Stromal cell of bone marrow (primary cell): ENCODE measurements around the gene SHANK1.
A peak's percentile ranks its signal among the peaks of the same experiment; 100 is the strongest.

Experiments
- DNase-seq: peaks from one replicate; pipeline ENCODE4 v3.0.0-alpha.2; 2012; ENCODE audit warnings: low read depth

SHANK1 gene

DNA sequence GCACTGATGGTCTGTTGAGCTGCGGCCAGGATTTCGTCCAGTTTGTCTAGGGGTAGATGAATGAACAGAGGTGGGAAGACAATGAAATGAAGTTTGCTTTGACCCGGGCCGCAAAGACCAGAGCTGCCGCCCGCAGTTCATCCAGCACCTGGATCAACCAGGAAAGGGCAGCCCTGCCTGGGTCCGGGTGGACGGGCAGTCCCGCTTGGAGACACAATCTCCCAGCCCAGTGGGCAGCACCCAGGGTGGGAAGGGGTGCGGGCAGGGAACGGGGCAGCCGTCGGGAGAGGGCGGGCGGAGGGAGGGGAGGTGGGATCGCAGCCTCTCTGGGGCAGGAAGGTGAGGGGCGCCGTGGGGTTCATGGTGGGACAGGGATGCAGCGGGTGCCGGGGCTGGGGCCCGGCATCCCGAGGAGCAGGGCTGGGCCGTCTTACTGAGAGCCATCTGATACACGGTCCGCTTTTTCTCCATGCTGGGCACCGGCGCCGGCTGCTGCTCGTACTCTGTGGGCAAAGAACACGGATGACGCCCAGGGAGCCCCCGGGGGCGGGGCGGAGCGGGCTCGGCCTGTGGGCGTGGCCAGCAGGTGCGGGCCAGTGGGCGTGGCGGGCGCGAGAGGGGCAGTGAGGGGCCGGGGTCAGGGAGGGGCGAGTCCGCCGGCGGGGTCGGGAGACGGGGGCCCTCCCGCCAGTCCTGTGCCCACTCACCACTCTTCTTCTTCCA, 33.1 kb downstream of the SHANK1 start:
- DNase-seq = no peak

DNA sequence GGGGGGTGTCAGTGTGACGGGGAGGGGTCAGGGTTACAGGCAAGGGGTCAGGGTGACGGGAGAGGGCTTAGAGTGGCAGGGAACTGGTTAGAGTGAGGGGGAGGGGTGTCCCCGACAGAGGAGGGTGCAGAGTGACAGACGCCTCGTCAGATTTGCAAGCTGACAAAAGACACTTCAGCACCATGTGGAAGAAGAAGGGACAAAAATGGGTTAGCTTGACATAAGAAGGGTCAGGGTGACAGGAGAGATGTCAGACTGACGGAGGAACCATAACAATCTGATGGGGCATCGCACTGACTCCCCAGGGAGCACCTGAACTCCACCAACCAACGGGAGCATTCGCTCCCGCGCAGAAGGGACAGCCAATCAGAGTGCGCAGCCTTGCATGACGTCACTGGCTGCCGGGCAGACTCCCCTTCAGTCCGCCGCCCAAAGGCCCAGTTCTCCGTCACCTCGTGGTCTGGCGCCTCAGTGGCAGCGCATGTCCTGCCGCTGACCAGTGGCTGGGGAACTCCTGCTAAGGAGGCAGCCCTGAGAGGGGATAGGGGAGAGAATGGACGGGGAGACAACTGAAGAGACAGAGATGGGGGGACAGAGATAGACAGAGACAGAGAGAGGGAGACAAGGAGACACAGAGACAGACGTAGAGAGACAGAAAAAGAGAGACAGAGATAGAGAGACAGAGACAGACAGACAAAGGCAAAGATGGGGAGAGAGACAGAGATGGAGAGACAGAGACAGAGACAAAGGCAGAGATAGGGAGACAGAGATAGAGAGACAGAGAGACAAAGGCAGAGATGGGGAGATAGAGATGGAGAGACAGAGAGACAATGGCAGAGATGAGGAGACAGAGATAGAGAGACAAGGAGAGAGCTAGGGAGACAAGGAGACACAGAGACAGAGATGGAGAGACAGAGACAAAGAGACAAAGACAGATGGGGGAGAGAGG, 40.2 kb downstream of the SHANK1 start:
- DNase-seq = peak; percentile 25

DNA sequence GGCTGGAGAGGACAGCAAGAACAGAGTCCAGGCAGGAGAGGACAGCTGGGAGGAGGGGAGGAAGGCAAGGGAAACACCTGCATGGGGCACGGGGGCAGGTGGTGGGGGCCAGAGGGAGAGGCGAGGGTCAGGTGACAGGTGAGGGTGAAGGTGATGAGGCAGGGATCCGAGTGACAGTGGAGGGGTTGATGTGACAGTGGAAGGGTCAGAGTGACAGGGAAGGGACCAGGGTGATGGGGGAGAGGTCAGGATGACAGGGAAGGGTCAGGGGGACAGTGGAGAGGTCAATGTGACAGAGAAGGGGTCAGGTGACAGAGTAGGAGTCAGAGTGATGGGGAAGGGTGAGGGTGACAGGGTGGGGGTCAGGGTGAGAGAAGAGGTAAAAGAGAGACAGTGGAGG, 41.3 kb downstream of the SHANK1 start:
- DNase-seq = no peak

DNA sequence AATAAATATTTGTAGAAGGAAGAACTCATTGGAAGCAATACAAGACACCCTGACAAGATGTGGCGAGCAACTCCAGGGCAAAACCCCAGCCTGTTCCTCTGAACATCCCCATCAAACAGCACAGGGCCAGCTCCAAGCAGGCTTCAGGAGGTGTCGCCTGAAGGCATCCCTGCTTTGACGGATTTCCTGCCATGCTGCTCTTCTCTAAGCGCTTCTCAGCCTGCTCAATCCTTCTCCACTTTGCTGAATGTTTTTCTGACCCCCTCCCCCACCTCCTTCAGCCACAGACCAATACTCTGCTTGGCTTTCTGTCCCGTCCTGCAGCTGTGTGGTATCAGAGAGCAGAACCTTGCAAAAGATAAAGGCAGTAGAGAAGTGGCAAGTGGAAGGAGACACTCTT, 42.0 kb downstream of the SHANK1 start:
- no peak for DNase-seq

DNA sequence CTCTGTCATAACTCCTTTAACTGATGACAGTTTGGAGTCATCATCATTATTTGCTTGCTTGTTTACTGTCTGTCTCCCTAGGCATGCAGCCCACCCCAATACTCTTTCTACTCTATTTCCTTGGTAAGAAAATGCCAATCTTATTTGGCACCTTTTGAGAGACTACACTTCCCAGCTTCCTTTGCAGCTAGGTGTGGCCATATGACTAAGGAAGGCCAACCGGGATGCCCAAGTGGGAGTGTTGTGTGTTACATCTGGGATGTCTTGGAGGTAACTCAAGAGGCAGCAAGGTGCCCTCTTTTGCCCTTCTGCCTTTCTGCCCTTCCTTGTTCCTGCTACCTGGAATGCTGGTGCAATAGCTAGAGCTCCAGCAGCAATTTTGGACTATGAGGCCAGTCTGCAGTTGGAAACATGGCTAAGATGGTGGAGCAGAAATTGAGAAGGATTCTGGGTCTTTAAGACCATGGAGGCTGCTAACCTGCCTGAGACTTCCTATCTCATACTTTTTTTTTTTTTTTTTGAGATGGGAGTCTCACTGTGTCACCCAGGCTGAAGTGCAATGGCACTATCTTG, 42.9 kb downstream of the SHANK1 start:
- no peak for DNase-seq

DNA sequence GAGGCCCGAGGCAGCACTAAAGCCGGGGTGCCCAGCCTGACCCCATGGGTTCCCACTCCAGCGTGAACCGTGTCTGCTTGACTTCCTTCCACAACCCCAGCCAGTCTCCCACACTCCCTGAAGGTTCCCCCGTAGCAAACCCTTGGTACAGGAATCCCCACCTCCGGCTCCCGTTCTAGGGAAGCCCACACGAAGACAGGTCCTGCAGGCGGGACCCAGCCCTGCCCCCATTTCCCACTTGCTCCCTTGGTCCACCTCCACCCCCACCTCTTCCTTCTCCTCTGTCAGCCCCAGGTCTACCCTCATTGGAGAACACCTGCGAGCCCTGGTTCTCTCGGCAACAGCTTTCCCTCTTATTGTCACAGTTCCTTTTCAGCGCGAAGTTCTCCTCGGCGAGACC, 46.5 kb downstream of the SHANK1 start:
- DNase-seq = no peak

DNA sequence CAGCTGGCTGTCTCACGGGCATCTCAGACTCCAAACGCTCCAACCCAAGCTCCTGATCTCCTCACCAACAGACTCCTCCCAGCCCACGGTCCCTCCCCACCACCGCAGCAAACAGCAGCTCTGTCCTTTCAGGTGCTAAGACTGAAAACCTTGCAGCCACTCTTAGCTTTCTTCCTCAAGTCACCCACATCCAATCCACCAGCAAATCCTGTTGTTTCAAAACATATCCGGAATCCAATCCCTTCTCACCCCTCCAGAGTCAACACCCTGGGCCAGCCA, 49.6 kb downstream of the SHANK1 start:
- no peak for DNase-seq

DNA sequence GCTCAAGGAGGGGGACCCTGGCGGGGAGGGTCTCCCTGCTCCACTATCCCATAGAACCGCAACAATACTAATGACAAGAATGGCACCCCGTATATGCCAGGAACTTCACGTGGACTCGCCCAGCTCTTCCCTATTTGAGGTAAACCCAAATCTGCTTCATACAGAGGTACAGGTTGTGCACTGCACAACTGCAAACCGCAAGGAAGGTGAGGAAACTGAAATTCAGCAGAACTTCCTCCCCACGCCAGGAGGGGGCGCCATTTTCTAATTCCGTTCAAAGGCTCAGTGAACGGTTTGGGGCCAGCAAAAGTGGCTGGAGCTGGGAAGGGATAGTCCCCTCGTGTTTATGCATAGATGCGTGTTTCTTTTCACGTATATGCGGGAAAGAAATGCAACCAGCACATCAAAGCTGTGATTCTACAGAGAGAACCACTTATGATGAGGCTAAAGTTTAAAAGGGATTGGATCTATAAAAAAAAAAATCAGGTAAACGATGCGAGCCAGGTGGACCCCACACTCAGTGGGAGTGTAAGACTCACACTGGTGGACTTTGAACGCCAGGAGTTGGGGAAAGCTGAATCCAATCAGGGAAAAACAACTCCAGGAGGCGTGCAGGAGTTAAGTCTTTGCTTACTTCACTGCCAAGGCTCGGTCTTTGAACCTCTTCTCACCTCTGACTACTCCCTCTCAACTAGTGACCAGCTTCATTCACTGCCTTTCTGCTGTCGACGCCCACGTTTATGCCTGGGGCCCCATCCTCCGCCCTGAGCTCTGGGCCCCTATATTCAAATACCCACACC, 50.1 kb downstream of the SHANK1 start:
- DNase-seq = peak; percentile 6

DNA sequence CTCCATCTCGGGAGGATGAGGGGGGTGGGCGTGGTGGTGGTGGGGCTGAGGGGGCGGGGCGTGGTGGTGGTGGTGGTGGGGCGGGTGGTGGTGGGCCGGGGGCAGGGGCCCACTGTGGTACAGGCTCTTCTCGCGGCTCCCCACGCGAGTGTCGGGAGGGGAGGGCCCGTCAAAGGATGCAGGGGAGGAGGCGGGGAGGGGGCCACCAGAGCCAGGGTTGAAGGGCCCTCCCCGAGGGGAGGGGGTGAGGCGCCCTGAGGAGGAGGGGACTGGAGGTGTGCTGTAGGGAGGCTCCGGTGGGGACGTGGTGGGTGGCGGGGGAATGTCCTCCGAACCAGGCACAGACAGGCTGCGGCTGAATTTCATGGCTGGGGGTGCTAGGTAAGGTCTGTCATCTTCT, 50.7 kb downstream of the SHANK1 start:
- no peak for DNase-seq

DNA sequence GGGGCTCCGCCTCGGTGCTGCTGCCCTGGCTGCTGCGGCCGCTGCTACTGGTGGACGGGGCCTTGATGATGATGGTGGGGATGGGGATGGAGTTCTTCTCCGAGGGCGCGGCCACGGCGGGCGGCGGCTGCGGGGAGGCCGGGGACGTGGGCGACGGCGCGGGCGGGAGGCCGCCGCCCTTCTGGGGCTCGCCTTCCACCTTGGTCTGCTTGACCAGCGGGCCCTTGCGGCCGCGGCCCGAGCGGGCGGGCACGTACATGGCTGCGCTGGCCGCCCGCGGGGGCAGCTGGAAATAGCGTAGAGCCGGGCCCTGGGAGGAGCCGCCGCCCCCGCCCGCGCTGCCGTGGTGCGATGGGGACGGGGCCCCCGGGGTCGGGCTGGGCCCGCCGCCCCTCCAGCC, 51.2 kb downstream of the SHANK1 start:
- DNase-seq = no peak

DNA sequence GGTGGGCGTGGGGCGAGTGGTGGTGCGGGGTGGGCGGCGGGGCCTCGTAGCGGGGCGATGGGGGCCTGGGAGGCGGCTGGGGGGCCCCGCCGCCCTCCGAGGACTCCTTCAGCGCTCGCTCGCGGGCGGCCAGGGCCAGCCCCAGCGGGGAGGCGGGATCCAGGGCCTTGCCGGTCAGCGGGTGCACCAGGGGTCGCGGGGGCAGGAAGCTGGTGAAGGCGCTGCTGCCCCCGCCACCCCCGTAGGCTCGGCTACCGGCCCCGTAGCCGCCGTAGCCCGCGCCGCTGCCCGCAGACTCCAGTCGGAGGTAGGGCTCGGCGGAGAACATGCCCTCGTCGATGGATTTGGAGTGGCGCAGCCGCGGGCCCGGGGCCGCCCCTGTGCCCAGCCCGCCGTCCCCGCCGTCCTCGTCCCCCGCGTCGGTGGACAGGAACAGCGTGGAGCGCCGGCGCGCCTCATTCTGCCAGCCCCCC, 51.8 kb downstream of the SHANK1 start:
- DNase-seq = no peak

DNA sequence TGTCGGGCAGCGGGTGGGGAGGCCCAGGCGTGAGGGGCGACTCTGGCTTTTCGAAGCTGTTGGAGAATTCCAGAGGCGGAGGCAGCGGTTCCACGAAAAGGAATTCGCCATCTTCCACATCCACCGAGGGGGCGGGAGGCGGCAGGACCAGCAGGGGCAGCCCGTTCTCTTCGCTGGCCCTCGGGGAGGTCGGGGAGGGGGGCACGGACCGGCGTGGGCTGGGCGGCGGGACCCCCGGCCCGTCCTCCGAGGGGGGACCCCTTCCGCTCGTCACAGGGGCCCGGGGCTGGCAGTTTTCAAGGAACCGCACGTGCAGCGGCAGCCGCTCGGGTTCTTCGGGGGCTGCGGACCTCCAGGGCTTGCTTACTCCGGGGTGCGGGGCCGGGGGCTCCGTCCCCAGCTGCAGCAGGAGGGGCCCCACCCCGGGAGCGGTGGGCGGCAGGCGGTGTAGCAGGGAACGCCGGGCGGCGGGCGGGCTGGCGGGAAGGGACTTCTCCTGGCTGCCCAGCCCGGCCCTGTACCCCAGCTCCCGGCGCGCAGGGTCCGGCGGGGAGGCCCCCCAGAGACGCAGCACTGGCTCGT, 52.3 kb downstream of the SHANK1 start:
- DNase-seq = no peak

DNA sequence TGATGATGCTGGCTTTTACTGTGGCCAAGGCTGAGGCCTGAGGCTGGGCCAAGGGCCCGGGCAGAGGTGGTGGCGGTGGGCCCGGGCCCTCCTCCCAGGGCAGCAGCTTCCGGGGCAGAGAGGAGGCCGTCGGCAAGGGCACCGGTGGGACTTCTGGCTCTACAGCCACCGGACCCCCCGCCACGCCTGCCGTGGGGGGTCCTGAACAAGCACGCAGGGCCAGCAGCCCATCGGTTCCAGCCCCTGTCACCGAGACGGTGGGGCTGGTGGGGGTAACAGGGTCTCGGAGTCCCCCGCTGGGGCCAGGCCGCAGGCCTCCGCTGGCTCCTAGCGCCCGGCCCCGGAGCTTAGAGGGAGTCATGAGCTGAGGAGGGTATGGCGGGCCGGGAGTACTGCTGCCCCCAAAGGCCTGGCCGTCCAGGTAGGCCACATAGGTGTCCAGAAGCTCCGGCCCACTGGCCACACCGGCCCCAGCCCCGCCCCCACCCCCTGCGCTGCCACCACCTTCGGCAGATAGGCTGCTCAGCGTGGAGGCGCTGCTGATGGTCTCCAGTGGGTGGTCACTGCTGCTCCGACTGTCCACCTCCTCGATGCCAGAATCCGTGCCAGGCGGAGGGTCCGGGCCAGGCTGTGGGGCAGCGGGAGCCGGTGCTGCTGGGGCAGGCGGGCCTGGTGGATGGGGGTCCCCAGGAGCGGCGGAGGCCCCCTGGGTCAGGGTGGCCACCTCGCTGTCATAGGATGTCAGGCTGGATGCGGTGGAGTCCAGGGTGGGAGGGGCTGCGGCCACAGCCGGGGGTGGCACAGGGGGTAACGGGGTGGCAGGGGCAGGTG, 53.0 kb downstream of the SHANK1 start:
- no peak for DNase-seq

DNA sequence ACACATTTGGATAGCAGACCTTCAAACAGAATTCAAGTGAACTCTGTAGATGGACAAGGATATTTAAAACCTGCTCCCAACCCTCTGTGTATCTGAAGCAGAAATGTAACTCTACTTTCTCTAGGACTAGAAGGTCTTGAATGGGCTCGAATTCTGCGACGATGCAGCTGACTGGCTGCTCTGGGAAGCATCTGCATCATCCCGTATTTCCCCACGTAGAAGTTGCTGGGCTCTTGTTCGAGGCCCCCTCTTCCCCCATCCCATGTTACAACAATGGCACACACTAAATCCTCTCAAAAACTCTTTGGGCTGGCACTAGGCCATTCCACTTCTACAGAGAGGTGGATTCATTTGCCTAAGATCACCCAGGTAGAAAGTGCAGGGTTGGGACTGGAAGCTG, 55.4 kb downstream of the SHANK1 start:
- no peak for DNase-seq

DNA sequence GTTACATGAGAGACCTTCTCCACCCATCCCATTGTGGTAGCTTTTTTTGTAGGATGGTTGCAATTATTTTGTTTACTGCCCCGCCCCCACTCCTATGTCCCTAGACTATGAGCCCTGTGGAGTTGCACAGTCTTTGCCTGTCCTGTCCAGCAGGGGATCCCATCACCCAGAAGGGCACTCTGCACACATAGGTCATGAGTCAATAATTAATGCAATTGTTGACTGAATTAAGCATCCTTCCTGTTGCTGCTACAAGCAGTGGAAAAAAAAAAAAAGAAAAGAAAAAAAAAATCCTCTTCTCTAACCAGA, 56.2 kb downstream of the SHANK1 start:
- DNase-seq = no peak

DNA sequence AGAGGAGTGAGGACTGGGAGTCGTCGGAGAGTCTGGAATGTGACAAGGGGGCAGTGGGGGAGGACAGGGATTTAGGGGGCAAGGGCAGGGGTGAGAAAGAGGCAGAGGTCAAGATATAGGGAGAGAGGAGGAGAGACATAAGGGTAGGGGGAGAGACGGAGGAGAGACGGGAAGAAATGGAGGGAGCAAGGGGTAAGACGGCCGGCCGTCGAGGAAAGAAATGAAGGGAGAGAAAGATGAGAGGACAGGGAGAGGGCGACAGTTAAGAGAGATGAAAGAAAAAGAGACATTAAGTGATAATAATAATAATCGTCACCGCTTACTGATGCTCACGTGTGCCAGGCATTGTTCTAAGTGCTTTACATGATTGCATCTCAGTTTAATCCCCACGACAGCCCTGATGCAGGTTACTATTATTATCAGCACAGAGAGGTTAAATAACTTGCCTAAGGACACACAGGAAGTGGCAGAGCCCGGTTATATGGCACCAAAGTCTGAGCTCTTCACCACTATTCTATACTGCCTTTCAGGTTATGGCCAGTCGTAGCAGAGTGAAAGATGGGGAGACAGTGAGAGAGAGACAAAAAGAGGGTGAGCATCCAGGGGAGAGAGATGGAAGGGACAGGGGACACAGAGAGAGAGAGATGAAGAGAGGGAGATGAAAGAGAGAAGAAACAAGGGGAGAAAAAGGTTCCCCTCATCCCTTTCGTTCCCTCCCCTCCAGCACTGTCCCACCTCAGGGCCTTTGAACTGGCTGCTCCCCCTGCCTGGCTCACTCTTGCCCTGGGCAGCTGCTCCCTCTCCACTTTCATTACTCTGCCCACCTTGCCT, 56.7 kb downstream of the SHANK1 start:
- no peak for DNase-seq

DNA sequence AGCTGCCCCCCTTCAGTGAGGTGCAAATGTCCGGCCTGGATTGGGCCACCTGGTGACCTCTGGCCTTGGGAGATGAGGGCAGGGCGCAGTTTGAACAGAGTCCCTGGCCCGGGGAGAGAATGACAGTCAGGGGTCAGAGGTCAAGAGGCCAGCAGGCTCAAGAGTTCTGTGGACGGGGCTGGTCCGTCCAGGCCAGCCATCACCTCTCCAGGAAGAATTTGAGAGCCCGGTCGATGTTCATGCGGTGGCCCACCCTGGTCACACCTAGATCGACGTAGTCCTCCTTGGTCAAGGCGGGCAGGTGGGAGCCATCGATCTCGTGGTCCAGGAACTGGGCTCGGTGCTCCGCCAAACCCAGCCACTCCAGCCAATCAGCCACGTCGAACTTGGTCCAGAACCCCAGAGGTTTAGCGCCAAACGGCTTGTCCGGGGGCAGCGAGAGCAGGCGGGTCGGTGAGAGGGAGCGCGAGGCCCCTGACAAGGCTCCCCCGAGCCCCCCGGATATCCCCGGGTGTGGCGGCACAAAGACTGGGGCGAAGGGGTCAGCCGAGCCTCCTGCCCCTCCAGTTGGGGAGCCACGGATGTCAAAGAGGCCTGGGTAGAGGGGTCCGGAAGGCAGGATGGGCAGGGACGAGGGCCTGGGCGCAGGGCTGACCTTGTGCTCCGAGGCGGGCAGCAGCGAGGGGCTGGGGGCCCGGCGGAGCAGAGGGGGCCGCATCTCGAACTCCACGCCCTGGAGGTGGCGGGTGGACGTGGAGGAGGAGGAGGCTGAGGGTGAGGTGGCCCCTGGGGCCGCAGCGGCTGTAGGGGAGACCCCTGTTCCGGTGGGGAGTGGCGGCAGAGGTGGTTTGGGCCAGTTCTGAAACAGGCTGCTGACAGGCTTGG, 57.6 kb downstream of the SHANK1 start:
- DNase-seq = no peak

DNA sequence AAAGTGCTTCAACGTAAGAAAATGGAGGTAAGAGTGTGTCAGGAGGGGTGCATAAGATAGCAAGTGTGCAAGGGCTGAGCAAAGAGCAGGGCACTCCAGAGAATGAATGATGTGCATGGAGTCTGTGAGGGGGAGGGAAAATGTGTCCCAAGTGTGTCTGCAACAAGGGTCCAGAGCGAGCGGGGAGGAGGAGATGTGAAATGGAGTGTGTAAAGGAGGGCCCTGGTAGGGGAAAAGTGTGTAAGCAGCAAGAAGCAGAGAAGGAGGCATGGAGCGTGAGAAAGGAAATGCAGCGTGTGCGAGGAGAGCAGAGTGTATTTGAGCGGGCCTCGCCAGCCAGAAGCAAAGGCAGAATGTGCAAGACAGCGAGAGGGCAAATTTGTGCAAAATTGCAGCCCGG, 58.6 kb downstream of the SHANK1 start:
- no peak for DNase-seq

DNA sequence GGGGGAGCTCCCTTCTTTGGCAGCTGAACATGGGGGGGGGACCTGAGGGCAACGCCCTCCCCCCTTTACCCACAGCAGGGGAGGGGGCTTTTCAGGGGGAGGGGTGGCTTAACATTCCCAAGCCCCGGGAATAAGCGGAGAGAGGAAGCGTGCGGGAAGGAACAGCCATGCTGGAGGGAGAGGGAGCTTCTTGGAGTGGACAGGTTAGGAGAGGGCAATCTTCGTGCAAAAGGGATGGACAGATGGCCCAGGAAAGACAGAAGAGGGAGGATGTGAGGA, 59.6 kb downstream of the SHANK1 start:
- no peak for DNase-seq
